ENCODE results near the gene WNK1.
"Not testable (repeated sequence)": the region's sequence is repeated elsewhere in the genome, so short reads cannot be mapped to it uniquely, and the experiment has no call there.

WNK1 gene

GRCh38 chr12:778615-779014 is 26.2 kb downstream of the WNK1 start:
- DNase-seq (ENCODE audit: low read depth, low spot score) = no peak
- H3K4me3 ChIP-seq (ENCODE audit: low read depth, low read length) = no peak overlapping the region
- in situ Hi-C loops (cut with HindIII; ENCODE audit: low sequenced_read_pairs) = no loop called here
- TF ChIP-seq, protein P1, sequence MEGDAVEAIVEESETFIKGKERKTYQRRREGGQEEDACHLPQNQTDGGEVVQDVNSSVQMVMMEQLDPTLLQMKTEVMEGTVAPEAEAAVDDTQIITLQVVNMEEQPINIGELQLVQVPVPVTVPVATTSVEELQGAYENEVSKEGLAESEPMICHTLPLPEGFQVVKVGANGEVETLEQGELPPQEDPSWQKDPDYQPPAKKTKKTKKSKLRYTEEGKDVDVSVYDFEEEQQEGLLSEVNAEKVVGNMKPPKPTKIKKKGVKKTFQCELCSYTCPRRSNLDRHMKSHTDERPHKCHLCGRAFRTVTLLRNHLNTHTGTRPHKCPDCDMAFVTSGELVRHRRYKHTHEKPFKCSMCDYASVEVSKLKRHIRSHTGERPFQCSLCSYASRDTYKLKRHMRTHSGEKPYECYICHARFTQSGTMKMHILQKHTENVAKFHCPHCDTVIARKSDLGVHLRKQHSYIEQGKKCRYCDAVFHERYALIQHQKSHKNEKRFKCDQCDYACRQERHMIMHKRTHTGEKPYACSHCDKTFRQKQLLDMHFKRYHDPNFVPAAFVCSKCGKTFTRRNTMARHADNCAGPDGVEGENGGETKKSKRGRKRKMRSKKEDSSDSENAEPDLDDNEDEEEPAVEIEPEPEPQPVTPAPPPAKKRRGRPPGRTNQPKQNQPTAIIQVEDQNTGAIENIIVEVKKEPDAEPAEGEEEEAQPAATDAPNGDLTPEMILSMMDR (IDR thresholded peaks at IDR 0.05; ENCODE audit: low read depth, low read length) = no peak

GRCh38 chr12:779745-780734 is 27.7 kb downstream of the WNK1 start:
- TF ChIP-seq, protein P1 (IDR thresholded peaks at IDR 0.05; ENCODE audit: low read depth, low read length) = no peak
- H3K4me3 ChIP-seq (ENCODE audit: low read depth, low read length) = no peak overlapping the region
- DNase-seq (ENCODE audit: low read depth, low spot score) = peak; percentile 53
- in situ Hi-C loops (cut with HindIII; ENCODE audit: low sequenced_read_pairs) = no loop called here

GRCh38 chr12:780750-781379 is 28.5 kb downstream of the WNK1 start:
- DNase-seq (ENCODE audit: low read depth, low spot score) = no peak
- TF ChIP-seq, protein P1 (IDR thresholded peaks at IDR 0.05; ENCODE audit: low read depth, low read length) = no peak
- H3K4me3 ChIP-seq (ENCODE audit: low read depth, low read length) = no peak overlapping the region
- in situ Hi-C loops (cut with HindIII; ENCODE audit: low sequenced_read_pairs) = no loop called here

GRCh38 chr12:785706-786105 is 33.3 kb downstream of the WNK1 start:
- TF ChIP-seq, protein P1 (IDR thresholded peaks at IDR 0.05; ENCODE audit: low read depth, low read length) = no peak
- H3K4me3 ChIP-seq (ENCODE audit: low read depth, low read length) = no peak overlapping the region
- DNase-seq (ENCODE audit: low read depth, low spot score) = no peak
- in situ Hi-C loops (cut with HindIII; ENCODE audit: low sequenced_read_pairs) = no loop called here

GRCh38 chr12:788288-788687 is 35.9 kb downstream of the WNK1 start:
- in situ Hi-C loops (cut with HindIII; ENCODE audit: low sequenced_read_pairs) = no loop called here
- TF ChIP-seq, protein P1 (IDR thresholded peaks at IDR 0.05; ENCODE audit: low read depth, low read length) = no peak
- no peak overlapping the region for H3K4me3 ChIP-seq (ENCODE audit: low read depth, low read length)
- DNase-seq (ENCODE audit: low read depth, low spot score) = no peak

- H3K4me3 ChIP-seq (ENCODE audit: low read depth, low read length); in situ Hi-C loops (cut with HindIII; ENCODE audit: low sequenced_read_pairs); DNase-seq (ENCODE audit: low read depth, low spot score): not testable (repeated sequence)
These were observed 36.4 kb downstream of the WNK1 start for GRCh38 chr12:788762-789161.

Data from astrocyte of the spinal cord (primary cell).